IPS-18a (cell line): ENCODE results near the gene CLNK.
"Not testable (repeated sequence)": the region's sequence is repeated elsewhere in the genome, so short reads cannot be mapped to it uniquely, and the experiment has no call there.

ENCODE experiments used
- H3K27ac ChIP-seq: one replicate; pipeline ENCODE4 v1.5.1; 2013; ENCODE audit warnings: low read length
- H3K27me3 ChIP-seq: one replicate; pipeline ENCODE4 v1.6.1; 2013; ENCODE audit warnings: mild to moderate bottlenecking, low read length; ENCODE audit not compliant: control insufficient read depth, insufficient read depth
- H3K36me3 ChIP-seq: one replicate; pipeline ENCODE4 v1.6.1; 2013; ENCODE audit warnings: low read depth, low read length; ENCODE audit not compliant: control insufficient read depth
- H3K4me1 ChIP-seq: one replicate; pipeline ENCODE4 v1.6.1; 2013; ENCODE audit warnings: low read depth, low read length; ENCODE audit not compliant: control insufficient read depth
- H3K4me3 ChIP-seq: one replicate; pipeline ENCODE4 v1.5.1; 2013; ENCODE audit warnings: low read length
- H3K9ac ChIP-seq: one replicate; pipeline ENCODE4 v1.6.1; 2013; ENCODE audit warnings: mild to moderate bottlenecking, low read length, moderate library complexity
- H3K9me3 ChIP-seq: one replicate; pipeline ENCODE4 v1.6.1; 2013; ENCODE audit warnings: low read depth, low read length; ENCODE audit not compliant: control insufficient read depth

CLNK gene

GRCh38 chr4:10623862-10624261 lies 60.7 kb downstream of the CLNK start:
- Histone ChIP-seq H3K9ac (no peak overlapping the region), H3K27ac (no peak overlapping the region), H3K27me3 (no peaks in the 10 kb centered on the region), H3K4me3 (no peak overlapping the region), H3K4me1 (no peaks in the 10 kb centered on the region), H3K9me3 (no peaks in the 10 kb centered on the region), H3K36me3 (no peaks in the 10 kb centered on the region)

- Histone ChIP-seq H3K9me3 (no peaks in the 10 kb centered on the region), H3K36me3 (no peaks in the 10 kb centered on the region), H3K27ac (no peak overlapping the region), H3K4me3 (no peak overlapping the region), H3K4me1 (no peaks in the 10 kb centered on the region), H3K9ac (no peak overlapping the region), H3K27me3 (no peaks in the 10 kb centered on the region)
Measured at GRCh38 chr4:10623241-10623640, 61.3 kb downstream of the CLNK start.

GRCh38 chr4:10622728-10623127 lies 61.8 kb downstream of the CLNK start:
- H3K9ac ChIP-seq, result no peak overlapping the region
- H3K27me3 ChIP-seq, result no peaks in the 10 kb centered on the region
- H3K4me1 ChIP-seq, result no peaks in the 10 kb centered on the region
- H3K9me3 ChIP-seq, result no peaks in the 10 kb centered on the region
- no peaks in the 10 kb centered on the region for H3K36me3 ChIP-seq
- no peak overlapping the region for H3K27ac ChIP-seq
- no peak overlapping the region for H3K4me3 ChIP-seq

- H3K27me3 ChIP-seq, result no peaks in the 10 kb centered on the region
- H3K27ac ChIP-seq, result no peak overlapping the region
- no peaks in the 10 kb centered on the region for H3K4me1 ChIP-seq
- H3K9ac ChIP-seq, result no peak overlapping the region
- no peaks in the 10 kb centered on the region for H3K36me3 ChIP-seq
- H3K9me3 ChIP-seq, result no peaks in the 10 kb centered on the region
- H3K4me3 ChIP-seq, result no peak overlapping the region
Measured at GRCh38 chr4:10620935-10621488, 63.6 kb downstream of the CLNK start.

- no peaks in the 10 kb centered on the region for H3K36me3 ChIP-seq
- H3K9me3 ChIP-seq, result no peaks in the 10 kb centered on the region
- no peak overlapping the region for H3K4me3 ChIP-seq
- H3K27me3 ChIP-seq, result no peaks in the 10 kb centered on the region
- no peak overlapping the region for H3K27ac ChIP-seq
- no peaks in the 10 kb centered on the region for H3K4me1 ChIP-seq
- H3K9ac ChIP-seq, result no peak overlapping the region
Measured at GRCh38 chr4:10619855-10620254, 64.7 kb downstream of the CLNK start.

GRCh38 chr4:10619220-10619619 lies 65.3 kb downstream of the CLNK start:
- H3K4me1 ChIP-seq, result no peaks in the 10 kb centered on the region
- H3K27ac ChIP-seq, result no peak overlapping the region
- no peaks in the 10 kb centered on the region for H3K9me3 ChIP-seq
- H3K27me3 ChIP-seq, result no peaks in the 10 kb centered on the region
- H3K9ac ChIP-seq, result no peak overlapping the region
- no peak overlapping the region for H3K4me3 ChIP-seq
- no peaks in the 10 kb centered on the region for H3K36me3 ChIP-seq

DNA sequence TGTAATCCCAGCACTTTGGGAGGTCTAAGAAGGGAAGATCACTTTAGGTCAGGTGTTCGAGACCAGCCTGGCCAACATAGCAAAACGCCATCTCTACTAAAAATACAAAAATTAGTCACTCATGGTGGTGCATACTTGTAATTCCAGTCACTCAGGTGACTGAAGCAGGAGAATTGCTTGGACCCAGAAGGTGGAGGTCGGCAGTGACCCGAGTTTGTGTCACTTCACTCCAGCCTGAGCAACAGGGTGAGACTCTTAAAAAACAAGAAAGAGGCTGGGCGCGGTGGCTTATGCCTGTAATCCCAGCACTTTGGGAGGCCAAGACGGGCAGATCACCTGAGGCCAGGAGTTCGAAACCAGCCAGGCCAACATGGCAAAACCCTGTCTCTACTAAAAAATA lies 69.6 kb downstream of the CLNK start:
- H3K9ac ChIP-seq, H3K4me1 ChIP-seq, H3K36me3 ChIP-seq, H3K27me3 ChIP-seq, H3K27ac ChIP-seq, H3K9me3 ChIP-seq, H3K4me3 ChIP-seq: not testable (repeated sequence)

GRCh38 chr4:10613926-10614478 lies 70.6 kb downstream of the CLNK start:
- Histone ChIP-seq H3K27me3 (no peaks in the 10 kb centered on the region), H3K4me3 (no peak overlapping the region), H3K4me1 (no peaks in the 10 kb centered on the region)

DNA sequence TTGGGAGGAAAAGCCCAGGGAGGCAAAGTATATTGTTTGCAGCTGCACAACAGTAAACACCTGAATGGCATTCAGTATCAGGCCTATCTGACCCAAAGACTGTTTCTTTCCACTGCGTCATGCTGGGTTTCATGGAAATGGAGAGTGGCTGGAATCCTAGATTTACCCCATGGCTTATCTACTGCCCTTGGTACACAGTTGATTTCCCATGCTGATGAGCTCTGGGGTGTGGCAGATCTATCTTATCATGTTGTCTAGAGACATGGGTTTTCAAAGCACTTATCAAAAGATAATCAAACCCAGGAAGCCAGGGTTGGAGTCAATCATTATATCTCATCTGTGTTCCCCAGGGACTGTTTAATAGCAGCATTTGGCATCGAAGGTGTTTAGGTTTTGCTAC lies 72.1 kb downstream of the CLNK start:
- H3K9me3 ChIP-seq, result no peaks in the 10 kb centered on the region
- H3K27ac ChIP-seq, result no peak overlapping the region
- no peaks in the 10 kb centered on the region for H3K27me3 ChIP-seq
- no peaks in the 10 kb centered on the region for H3K36me3 ChIP-seq
- no peaks in the 10 kb centered on the region for H3K4me1 ChIP-seq
- H3K4me3 ChIP-seq, result no peak overlapping the region
- H3K9ac ChIP-seq, result no peak overlapping the region

More at GRCh38 chr4:10613926-10614478, 70.6 kb downstream of the CLNK start:
- Histone ChIP-seq H3K9me3 (no peaks in the 10 kb centered on the region), H3K27ac (no peak overlapping the region), H3K9ac (no peak overlapping the region), H3K36me3 (no peaks in the 10 kb centered on the region)

GRCh38 chr4:10611673-10612072 lies 72.9 kb downstream of the CLNK start:
- Histone ChIP-seq H3K4me3 (no peak overlapping the region), H3K27me3 (no peaks in the 10 kb centered on the region), H3K4me1 (no peaks in the 10 kb centered on the region), H3K27ac (no peak overlapping the region), H3K9me3 (no peaks in the 10 kb centered on the region), H3K9ac (no peak overlapping the region), H3K36me3 (no peaks in the 10 kb centered on the region)

GRCh38 chr4:10608501-10609219 lies 75.9 kb downstream of the CLNK start:
- Histone ChIP-seq H3K27ac (no peak overlapping the region), H3K4me3 (no peak overlapping the region), H3K4me1 (no peaks in the 10 kb centered on the region), H3K36me3 (no peaks in the 10 kb centered on the region), H3K27me3 (no peaks in the 10 kb centered on the region), H3K9me3 (no peaks in the 10 kb centered on the region), H3K9ac (no peak overlapping the region)

- Histone ChIP-seq H3K9ac (no peak overlapping the region), H3K9me3 (no peaks in the 10 kb centered on the region), H3K36me3 (no peaks in the 10 kb centered on the region), H3K4me1 (no peaks in the 10 kb centered on the region), H3K27ac (no peak overlapping the region), H3K4me3 (no peak overlapping the region), H3K27me3 (no peaks in the 10 kb centered on the region)
Measured at GRCh38 chr4:10607206-10607605, 77.4 kb downstream of the CLNK start.
